NCI-H2196 treated with DMSO at 0.1 percent for 48 hours (cell line): ENCODE results near the gene LAMA2.

Source experiments
- DNase-seq: peaks from one replicate; lab custom pipeline; 2025; ENCODE audit not compliant: unreplicated experiment; lab: John Stamatoyannopoulos, UW

LAMA2 gene

DNA sequence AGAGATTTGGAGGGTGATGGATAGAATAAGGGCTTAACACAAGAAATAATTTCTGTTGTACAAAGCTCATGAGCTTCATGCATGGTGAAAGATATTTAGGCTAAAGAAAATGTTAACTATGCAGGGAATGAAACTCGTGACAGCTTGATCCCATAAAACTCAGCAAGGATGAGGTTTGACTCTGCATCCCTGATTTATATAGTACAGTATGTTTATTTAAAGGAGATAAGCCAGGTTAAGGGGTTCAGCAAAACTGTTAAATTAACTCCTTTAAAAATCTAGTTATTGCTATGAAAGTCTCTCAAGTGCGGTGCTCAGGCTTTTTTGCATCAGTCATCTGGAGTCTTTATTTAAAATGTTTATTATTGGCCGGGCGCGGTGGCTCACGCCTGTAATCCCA is 326.4 kb downstream of the LAMA2 start:
- DNase-seq = no peak

DNA sequence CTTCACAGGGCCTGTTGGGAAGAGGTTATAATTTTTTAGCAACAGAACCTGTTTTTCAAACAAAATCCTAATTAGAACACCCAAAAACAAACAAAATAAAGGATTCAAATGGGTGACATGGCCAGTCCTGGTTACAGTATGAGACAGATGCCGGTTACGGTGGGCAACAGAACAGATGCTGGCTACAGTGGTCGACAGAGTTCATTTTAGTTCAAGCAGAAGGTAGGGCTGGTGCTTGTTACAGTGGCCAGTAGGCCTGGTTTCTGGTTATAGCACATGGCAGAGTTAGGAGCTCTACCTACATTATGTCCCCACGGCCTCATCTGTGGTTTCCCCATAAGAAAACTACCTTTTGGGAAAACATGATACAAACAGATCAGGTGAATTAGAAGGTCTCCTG is 327.7 kb downstream of the LAMA2 start:
- no peak for DNase-seq

DNA sequence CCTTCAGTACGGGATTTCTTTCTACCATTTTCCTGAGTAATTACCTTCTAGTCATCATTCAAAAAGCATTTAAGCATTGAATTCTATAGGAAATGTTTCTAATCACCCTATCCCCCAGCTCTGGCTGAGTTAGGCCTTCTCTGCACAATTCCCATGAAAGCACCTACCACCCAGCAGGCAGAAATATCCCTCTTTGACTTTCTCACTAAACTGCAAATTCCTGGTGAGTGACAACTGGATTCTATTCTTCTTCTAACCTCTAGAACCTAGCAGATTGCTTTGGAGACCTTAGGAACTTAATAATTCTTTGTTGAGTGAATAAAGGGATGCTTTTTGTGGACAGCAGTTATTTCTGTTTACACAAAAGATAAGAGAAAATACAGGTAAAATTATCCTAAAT is 328.7 kb downstream of the LAMA2 start:
- DNase-seq = no peak

DNA sequence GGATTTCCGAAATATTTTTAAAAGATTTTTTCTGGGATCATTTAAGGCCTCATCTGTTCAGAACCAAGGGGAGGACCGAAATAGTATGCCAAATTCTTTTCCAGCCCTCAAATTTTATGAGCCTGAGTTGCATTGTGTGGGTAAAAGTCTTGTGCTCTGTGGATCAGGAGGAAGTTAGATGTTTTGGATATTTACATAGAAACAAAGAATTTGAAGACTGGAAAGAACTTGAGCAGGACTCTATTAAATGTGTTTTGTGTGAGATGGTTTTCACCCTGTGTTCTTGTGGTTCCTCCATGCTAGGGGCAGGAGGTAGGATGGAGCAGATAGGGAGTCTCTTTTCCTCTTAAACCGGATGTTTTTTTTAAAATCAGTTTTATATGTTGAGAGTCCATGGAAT is 329.1 kb downstream of the LAMA2 start:
- no peak for DNase-seq

DNA sequence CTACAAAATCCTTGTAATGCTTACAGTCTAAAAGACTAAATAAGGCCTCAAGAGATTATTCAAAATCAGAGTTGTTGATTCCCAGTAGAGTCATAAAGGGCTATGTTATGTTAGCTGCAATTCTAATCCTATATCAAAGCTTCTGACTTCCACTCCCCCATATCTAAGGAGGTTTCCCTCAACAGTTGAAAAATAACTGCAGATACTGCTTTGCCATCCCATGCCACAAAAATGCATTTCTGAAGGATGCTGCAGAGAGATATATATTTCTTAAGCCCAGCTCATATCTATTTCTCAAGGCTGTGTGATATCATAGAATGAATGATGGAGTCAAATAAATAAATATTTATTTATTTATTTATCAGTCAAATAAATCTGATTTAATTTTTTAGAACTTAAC is 332.3 kb downstream of the LAMA2 start:
- no peak for DNase-seq

DNA sequence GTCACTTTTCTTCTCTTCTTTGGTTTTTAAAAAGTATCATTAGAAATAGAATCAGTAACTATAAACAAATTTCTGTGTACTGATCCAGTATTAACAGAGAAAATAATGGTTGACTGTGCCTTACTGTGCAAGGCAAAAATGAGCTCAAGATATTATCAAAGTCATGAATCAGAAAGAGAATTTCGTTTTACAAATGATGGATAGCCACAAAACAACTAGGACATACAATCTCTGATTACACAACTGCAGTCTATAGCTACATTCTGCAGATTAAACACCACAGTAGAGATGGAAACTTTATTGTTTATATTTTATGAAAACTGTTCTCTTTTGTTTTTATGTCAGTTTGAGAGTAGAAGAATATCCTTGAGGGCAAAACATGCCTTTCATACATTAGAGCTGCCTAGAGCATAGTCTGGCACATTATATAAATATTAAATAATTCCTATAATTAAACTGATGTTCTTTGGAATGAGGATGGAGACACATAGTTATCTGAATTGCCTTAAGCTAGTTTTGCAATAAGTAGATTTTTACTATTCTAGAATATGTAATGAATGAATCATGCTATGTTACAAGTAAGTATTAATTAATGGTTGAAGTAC is 333.1 kb downstream of the LAMA2 start:
- DNase-seq = no peak

DNA sequence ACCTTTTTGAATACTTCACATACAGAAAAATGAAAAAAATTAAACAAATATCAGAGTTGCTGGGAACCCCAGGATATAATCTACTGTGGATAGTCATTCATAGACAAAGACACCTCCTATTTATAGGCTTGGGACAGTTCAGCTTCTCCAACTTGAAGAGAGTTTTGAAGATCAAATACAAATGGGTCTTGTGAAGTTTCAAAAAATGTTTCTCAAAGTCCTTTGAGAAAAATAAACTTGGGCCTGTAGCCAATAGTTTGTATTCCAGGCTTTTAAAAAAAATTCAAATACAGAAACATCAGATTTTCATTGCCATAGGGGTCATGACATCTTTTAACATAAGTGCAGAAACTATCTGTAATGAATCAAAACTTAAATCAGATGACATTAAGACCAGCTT is 334.8 kb downstream of the LAMA2 start:
- DNase-seq = no peak

DNA sequence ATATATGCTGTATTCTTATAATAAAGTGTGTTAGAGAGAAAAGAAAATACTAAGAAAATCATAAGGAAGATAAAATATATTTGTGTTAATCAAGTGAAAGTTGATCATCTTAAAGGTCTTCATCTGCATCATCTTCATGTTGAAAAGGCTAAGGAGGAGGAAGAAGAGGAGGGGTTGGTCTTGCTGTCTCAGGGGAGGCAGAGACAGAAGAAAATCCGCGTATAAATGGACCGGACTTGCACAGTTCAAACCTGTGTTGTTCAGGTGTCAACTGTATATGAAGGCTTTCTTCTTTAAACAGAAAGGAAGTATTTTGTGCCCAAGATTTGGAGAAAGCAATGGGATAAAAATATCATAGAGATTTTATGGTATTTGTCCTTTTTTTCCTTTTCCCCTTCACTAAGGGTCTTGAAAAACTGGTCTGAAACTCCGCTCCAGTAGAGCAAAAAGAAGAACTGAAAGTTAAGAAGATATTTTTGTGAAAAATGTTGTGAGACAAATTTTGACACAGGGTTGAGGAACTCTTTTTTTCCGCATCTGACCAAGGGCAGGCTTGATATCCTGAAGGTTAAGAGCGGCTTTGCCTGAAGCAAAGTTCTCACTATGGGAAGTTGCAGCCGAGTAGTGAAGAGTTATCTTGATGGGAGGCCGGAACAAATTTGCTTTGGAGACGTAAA is 350.7 kb downstream of the LAMA2 start:
- DNase-seq = no peak

DNA sequence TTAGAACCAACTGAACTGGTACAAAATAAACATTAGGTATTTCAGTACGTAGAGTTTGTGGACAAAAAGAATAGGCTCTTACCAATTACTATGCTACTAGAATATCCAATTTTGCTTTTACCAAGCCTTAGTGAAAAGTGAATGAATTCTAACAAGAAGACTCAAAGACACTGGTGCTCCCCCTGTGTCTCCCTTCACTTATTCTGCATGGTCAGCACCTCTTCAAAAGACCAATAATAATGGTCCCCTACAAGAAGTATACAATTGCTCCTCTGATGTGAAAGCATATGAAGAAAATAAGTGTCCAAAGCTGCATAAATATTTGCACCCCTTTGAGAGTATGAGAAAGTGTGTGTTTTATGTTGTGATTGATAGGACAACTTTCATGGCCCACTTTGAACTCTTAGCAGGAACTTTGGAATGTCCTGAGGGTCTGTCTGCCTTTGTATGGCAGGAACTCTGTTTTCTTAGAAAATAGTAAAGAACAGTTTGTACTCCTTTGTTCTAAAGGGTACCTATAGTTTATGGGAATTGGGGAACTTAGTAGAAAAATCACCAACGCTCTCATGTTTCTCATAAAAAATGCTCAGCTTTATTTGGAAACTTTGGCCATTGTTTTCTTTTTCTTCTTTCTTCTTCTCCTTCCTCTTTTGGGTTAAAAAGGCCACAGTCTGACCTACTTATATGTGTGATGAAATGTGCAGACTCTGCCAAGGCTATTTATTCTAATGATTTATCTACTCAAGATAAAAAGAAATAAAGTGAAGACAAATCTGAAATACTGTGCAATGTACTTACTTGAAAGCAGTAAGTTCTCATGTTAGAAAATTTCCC is 352.4 kb downstream of the LAMA2 start:
- no peak for DNase-seq

DNA sequence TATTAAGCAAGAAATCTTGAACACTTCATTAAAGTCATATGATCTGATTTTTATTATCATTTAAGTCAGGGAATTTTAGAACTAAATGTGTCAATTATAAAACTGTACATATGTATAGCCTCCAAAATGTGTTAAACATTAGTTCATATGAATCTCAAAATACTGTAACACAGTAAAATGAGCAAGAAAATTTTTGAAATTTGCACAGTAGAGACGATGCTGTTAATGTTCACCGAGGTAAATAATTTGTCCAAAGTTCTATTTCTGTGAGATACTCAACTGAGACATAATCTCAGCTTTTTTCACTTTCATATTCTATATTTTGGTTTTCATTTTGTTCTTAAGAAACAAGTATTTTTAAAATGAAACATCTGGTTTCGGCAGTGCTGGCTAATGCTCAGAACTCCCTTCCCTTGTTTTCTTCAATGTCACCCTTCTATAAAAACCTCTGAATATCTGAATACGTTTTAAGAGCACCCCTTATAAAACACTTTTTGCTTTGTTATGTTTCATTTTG is 353.1 kb downstream of the LAMA2 start:
- no peak for DNase-seq

DNA sequence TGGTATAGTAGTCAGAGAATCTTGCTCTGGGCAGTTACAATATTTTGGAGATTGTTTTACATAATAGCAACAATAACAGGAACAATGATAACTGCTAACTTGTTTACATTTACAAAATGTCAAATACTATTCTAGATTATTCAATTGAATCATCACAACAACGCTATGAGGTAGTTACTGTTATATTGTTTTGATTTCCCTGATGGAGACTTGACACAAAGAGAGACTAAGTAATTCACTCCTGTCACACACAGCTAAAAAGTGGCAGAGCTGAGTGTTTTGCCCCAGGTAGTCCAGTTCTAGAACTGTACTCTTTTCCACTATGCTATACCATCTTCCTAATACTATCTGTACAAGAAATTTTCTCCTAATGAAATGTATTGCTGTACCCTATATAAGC is 356.1 kb downstream of the LAMA2 start:
- no peak for DNase-seq

DNA sequence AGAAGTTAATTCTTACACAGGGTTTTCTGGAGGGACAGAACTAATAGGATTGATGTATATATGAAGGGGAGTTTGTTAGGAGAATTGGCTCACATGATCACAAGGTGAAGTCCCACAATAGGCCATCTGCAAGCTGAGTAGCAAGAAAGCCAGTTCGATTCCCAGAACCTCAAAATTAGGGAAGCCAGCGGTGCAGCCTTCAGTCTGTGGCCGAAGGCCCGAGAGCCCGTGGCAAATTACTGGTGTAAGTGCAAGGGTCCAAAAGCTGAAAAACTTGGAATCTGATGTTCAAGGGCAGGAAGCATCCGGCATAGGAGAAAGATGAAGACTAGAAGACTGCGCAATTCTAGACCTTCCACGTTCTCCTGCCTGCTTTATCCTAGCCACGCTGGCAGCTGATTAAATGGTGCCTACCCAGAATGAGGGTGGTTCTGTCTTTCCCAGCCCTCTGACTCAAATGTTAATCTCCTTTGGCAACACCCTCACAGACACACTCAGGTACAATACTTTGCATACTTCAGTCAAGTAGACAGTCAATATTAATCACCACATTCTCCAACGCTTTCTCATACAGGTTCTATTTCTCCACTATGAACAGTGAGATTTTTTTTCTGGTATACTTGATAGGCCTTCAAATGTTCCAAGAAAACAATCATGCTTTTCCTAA is 357.0 kb downstream of the LAMA2 start:
- no peak for DNase-seq

DNA sequence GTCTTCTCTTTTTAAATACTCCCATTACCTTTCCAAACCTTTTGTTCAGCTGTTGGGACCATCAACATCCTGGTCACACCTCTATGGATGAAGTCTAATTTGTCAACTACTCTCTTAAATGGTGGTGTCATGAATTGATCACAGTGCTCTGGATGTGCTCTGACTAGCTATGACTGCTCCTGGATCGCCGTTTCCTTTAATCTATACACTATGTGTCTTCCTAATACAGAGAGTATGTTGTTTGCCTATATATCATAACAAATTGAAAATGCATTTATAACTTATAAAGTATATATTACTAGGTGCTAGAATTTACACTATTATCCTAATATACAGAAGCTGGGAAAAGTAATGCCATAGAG is 357.5 kb downstream of the LAMA2 start:
- DNase-seq = no peak

DNA sequence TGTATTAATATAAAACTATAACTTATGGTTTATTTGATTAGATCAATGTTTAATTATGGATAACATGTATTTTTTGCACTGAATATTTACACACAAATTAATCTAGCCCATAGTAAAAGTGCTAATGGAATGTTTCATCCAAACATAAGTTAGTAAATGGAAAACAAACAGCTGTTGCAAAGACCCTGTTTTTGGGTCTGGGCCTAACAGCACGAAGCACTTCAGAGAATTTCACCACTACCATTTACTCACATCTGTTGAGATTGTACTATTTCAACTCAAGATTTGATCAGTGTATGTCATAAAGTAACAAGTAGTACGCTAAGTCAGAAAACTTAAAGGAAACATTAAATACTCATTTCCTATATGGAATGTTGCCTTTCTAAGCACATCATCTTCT is 359.6 kb downstream of the LAMA2 start:
- DNase-seq = no peak

DNA sequence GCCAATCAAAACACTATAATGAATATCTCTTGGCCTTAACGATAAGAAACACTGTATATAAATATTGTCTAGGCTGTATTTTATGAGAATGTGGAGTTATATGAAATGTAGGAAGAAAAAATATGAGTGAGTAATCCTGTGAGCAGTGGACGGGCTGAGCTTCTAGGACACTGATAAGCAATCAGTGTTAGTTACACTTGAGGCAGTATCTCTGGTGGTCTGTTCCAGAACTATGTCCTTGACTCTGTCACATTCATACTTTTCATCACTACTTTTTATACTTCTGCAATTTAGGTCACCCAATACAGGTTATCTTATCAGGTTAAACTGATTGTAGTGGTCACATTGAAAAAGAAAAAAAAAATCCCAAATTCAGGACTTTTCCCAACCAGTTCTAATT is 360.4 kb downstream of the LAMA2 start:
- no peak for DNase-seq

DNA sequence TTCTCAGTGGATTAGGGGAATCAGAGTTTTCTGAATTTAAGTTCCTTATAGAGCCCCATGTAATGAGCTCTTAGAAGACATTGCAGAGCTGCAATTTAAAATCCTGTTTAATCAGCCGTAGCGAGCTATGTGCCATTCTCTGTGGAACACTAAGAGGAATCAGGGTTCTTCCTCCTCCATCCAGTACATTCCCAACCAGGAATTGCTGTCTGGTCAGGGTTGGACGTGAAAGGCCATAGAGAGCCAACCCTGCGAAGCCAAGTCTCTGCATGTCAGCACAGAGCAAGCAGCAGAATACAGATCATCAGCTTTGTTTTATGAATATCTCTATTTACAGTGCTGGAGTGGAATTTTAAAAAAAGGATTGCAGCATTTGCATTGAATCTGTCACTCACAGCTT is 366.0 kb downstream of the LAMA2 start:
- DNase-seq = no peak

DNA sequence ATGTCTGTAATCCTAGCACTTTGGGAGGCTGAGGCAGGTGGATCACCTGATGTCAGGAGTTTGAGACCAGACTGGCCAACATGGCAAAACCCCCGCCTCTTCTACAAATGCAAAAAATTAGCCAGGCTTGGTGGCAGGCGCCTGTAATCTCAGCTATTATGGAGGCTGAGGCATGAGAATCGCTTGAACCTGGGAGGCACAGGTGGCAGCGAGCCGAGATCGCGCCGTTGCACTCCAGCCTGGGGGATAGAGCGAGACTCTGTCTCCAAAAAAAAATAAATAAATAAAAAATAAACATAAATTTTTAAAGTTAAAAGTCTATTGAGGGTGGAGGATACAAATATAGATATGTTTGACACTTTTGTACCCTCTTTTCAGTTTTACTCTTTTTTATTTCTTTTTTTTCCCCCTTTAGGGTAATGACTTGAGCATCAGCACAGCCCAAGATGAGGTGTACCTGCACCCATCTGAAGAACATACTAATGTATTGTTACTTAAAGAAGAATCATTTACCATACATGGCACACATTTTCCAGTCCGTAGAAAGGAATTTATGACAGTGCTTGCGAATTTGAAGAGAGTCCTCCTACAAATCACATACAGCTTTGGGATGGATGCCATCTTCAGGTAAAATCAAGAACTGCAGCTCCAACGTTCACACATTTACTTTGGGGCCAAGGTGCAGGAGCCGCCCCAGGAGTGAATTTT is 368.9 kb downstream of the LAMA2 start:
- DNase-seq = no peak

DNA sequence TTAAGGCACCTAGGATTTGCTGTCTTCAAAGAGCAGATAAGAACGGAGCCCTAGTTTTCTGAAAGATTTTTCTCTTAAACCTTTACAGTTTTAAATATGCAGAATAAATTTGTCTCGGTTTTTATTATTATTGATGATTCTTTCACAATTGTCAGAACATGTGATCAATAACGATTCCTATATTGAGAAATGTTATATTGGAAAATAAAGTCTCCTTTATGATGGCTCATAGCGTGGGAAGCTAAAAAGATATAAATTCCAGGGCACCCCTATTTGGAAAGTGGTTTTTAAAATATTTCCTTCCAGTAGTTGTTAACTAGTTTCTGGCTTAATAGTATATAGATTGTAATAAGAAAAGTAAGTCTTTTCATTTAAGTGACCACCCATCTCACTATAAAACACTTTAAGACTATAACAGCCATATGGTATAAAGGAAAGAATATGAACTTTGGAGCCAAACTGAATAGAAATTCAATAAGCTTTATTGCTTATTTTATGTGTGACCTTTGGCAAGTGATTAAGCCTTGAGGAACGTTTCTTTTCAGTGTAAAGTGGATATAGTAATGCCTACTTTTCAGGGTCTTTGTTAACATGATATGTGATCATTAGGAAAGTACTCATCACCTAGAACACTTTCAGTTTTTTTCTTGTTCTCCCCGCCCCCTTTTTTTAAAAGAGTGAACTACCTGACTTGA is 369.6 kb downstream of the LAMA2 start:
- DNase-seq = no peak

DNA sequence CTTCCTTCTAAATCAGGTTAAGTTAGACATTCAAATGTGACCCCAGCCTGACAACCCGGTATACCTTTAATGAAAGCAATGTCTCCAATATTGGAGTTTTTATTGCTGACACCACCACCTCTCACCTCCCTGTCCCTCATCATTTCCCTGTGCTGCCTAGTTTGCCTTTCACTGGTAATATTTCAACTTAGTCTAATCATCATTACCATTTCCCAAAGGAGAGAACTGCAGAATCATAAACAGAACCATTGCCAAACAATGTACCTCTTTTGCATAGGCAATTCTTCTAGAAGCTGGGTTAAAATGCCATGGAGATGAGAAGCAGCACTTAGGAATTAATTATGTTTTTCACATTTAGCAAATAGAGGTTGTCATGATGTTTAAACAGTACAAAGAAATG is 370.3 kb downstream of the LAMA2 start:
- DNase-seq = no peak

DNA sequence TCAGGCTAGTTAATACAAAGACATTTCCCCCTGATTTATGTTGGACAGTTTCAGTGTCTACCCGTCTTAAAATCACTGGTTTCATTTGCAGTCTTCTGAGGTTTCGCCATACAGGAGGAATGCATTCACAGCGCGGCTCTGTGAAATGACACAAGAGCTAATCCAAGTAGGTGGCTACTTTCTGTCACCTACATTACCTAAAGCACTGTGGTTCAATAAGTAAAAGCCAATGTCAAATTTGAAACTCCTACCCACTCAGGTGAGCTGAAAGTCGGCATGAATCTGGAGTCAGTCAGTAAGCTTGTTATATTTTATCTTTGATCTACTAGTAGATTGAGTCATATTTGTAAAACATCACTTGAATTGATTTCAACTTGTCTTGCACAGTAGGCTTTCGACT is 370.8 kb downstream of the LAMA2 start:
- no peak for DNase-seq
